HL-60/S4 treated with phorbol 12-myristate 13-acetate at 8.2 ng/mL for 4 days and 3 days (cell line): ENCODE data around the gene MYOT.
"Not testable (repeated sequence)": the region's sequence is repeated elsewhere in the genome, so short reads cannot be mapped to it uniquely, and the experiment has no call there.

Source experiments
- in situ Hi-C: fragments of 300-500 bp; cut with MboI; formaldehyde crosslinking; loops from 2 replicates; pipeline ENCODE4 v1.15.0; 2022; ENCODE audit warnings: low sequenced_read_pairs

Gene MYOT

GRCh38 chr5:137867664-137868063 lies at the start of gene MYOT:
Gene MYOT (plus strand): TSS chr5:137867860. CDS start chr5:137870652, 2,792 bp downstream.
- in situ Hi-C loops: no loop called here

- in situ Hi-C loops: no loop called here
Measured at GRCh38 chr5:137819766-137820165, 47.9 kb upstream of the MYOT start.

- in situ Hi-C loops: no loop called here
Measured at GRCh38 chr5:137822158-137822764, 45.4 kb upstream of the MYOT start.

- in situ Hi-C loops: no loop called here
Measured at GRCh38 chr5:137822984-137823383, 44.7 kb upstream of the MYOT start.

GRCh38 chr5:137825165-137825564 lies 42.5 kb upstream of the MYOT start:
- in situ Hi-C loops: no loop called here

- in situ Hi-C loops: no loop called here
Measured at GRCh38 chr5:137826067-137826466, 41.6 kb upstream of the MYOT start.

- in situ Hi-C loops: no loop called here
Measured at GRCh38 chr5:137828180-137828579, 39.5 kb upstream of the MYOT start.

- in situ Hi-C loops: no loop called here
Measured at GRCh38 chr5:137828664-137829063, 39.0 kb upstream of the MYOT start.

- in situ Hi-C loops: no loop called here
Measured at GRCh38 chr5:137831105-137831504, 36.6 kb upstream of the MYOT start.

GRCh38 chr5:137831526-137831925 lies 36.1 kb upstream of the MYOT start:
- in situ Hi-C loops: no loop called here

- in situ Hi-C loops: no loop called here
Measured at GRCh38 chr5:137832416-137832815, 35.2 kb upstream of the MYOT start.

- in situ Hi-C loops: no loop called here
Measured at GRCh38 chr5:137833463-137833862, 34.2 kb upstream of the MYOT start.

- in situ Hi-C loops: no loop called here
Measured at GRCh38 chr5:137834498-137835049, 33.1 kb upstream of the MYOT start.

- in situ Hi-C loops: no loop called here
Measured at GRCh38 chr5:137836298-137836697, 31.4 kb upstream of the MYOT start.

GRCh38 chr5:137836997-137837396 lies 30.7 kb upstream of the MYOT start:
- in situ Hi-C loops: no loop called here

GRCh38 chr5:137837491-137838394 lies 29.9 kb upstream of the MYOT start:
- in situ Hi-C loops: no loop called here

GRCh38 chr5:137838976-137839375 lies 28.7 kb upstream of the MYOT start:
- in situ Hi-C loops: no loop called here

GRCh38 chr5:137842296-137842695 lies 25.4 kb upstream of the MYOT start:
- in situ Hi-C loops: no loop called here

- in situ Hi-C loops: no loop called here
Measured at GRCh38 chr5:137843676-137844299, 23.9 kb upstream of the MYOT start.

- in situ Hi-C loops: no loop called here
Measured at GRCh38 chr5:137845472-137845871, 22.2 kb upstream of the MYOT start.

GRCh38 chr5:137847687-137848086 lies 20.0 kb upstream of the MYOT start:
- in situ Hi-C loops: no loop called here

GRCh38 chr5:137853165-137853564 lies 14.5 kb upstream of the MYOT start:
- in situ Hi-C loops: not testable (repeated sequence)
